Posterior vena cava (tissue), 2 donors: ENCODE measurements around the gene SAV1. TPM values are rescaled to one million over a fixed set of nuclear protein-coding genes. Genes with fewer than 3 reads are reported as not detected.

Source experiments
- total RNA-seq, 2 donors: library from RNA; stranded (reverse); fragmentation: NEBNext Ultra II Directional; extraction: Animal tissue kit (Norgen Biotek cat#: 25700); gene quantifications; one replicate each; pipeline ENCODE4 v1.2.1, GENCODE V29; 2021
- donor health status: DM: yes; HTN: yes; CAD: no.
- donor health status: DM: yes; HTN: yes; CAD: no.

SAV1 gene
- total RNA-seq, 2 donors from 2014 or later: 29.6 to 32.9 TPM

Other genes with a start within 250 kb of the SAV1 start
- 10 to 100 TPM; 44.9 to 48.4 TPM for gene MAP4K5, start 135.7 kb downstream of the SAV1 start, total RNA-seq
- gene ATL1, start 108.2 kb downstream of the SAV1 start, total RNA-seq: 10 to 100 TPM; 13.3 to 16.0 TPM
- gene NIN, start 162.9 kb upstream of the SAV1 start, total RNA-seq: 10 to 100 TPM; 34.9 to 45.9 TPM
- not detected for gene ABHD12B, start 203.7 kb upstream of the SAV1 start, total RNA-seq